ENCODE measurements around the gene PLEKHO2.

Gene PLEKHO2

DNA sequence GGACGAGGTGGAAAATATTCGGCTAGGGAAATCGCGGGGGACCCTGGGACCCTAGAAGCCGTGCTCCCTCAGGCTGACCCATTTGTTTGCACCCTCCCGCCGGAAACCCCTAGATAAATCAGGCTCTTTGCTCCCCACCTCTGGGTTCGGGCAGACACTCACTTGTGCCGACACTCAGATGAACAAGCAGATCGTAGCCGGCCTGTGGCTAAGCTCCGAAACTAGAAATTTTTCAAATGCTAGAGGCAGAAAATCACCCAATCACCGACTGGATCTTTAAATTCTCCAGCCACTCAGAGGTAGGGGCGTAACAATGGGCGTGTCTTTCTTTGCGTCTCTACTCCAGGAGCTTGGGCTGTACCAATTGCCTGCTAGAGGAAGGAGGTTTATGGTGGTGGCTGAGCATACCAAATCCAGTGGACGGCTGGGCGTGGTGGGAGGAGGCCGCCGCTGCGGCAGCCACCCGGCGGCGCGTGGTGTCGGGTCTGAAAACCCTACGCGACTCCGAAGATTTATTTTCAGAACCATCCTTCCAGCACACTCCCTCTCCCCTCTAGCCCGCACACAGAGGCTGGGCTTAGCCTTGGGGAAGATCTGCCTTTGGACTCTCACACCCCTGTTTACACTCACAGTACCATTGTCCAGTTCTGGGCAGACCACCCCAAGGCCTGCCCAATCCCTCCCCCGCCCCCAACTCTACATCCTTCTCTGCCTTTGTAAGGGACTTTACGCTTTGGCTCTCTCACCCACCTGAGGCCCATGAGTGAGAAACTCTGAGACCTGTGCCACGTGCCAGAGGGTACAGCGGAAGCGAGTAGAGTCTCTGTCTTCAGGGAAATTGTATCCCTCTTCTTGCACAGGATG is 16.1 kb upstream of the PLEKHO2 start, which contains the start of gene PIF1:
Gene PIF1, minus strand, starts transcription at position 217 of the 864 bp plus-strand sequence. CDS start 1,312 bp downstream, outside the sequence.
- DNase-seq (ENCODE audit: low spot score), result peak; percentile 95

DNA sequence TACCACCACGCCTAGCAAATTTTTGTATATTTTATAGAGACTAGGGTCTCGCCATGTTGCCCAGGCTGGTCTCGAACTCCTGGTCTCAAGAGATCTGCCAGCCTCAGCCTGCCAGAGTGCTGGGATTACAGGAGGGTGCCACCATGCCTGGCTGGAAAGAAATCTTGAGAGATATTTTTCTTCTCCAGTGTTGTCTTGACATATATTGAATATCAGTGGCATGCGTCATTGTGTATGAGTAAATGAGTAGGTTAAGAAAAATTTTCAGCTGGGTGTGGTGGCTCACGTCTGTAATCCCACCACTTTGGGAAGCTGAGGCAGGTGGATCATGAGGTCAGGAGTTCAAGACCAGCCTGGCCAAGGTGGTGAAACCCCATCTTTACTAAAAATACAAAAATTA is 12.7 kb upstream of the PLEKHO2 start:
- no peak for DNase-seq (ENCODE audit: low spot score)

DNA sequence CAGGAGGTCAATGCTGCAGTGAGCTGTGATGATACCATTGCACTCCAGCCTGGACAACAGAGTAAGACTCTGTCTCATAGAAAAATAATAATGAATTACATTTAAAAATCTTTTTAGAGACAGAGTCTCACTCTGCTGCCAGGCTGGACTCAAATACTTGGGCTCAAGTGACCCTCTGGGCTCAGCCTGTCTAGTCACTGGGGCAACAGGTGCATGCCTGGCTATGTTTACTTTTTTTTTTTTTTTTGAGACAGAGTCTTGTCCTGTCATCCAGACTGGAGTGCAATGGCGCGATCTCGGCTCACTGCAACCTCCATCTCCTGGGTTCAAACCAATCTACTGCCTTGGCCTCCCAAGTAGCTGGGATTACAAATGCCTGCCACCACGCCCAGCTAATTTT is 8.0 kb upstream of the PLEKHO2 start:
- DNase-seq (ENCODE audit: low spot score), result no peak

DNA sequence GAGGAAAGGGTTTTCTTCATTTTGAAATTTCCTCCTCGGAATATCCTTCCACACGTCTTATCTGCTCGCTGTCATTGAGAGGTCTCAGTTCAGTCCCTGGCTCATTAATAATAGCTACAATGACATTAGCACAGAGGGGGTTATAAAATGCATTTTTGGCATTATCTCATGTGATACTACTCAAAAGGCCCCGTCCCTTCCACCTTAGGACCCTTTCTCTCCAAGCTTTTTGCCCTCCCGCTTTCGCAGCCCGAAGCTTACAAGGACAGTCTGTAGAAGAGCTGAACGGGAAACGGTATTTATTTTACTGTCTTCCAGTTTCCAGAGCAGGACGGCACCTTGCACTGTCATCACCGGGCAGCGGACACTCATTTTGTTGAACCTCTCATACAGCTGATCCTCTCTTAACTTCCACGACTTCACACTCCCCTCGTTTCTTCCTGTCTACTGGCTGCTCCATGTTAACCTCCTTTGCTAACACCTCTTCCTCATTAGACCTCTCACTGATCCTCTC is 5.6 kb upstream of the PLEKHO2 start:
- DNase-seq (ENCODE audit: low spot score), result no peak

DNA sequence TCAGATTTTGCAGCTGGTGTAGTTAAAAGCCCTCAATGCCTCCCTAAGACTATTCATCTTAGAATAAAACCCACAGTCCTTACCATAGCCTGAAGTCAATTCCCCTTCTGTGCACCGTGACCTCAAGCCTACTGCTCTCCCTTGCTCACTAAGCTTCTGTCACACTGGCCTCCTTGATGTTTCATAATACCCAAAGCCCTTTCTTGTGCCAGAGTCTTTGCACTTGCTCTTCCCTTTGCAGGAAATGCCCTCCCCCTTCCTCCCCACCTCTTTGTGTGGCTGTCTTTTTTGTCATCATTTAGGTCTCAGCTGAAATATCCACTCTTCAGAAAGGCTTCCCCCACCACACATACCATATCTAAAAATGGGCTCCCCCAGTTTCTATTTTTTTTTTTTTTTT is 4.2 kb upstream of the PLEKHO2 start:
- DNase-seq (ENCODE audit: low spot score), result no peak

DNA sequence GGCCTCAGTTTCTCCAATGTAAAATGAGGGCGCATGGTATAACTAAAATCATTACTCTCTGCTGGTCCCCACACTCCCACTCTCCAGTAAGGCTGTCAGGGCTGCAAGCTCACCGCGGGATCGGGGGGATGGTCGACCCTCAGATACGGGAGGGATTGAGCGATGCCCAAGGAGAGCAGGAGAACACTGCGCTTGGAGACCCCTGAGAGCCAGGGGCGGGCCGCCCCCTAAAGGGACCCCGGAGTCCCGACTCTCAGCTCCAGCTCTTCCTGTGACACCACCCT is 713 bp upstream of the PLEKHO2 start:
- DNase-seq (ENCODE audit: low spot score), result no peak

DNA sequence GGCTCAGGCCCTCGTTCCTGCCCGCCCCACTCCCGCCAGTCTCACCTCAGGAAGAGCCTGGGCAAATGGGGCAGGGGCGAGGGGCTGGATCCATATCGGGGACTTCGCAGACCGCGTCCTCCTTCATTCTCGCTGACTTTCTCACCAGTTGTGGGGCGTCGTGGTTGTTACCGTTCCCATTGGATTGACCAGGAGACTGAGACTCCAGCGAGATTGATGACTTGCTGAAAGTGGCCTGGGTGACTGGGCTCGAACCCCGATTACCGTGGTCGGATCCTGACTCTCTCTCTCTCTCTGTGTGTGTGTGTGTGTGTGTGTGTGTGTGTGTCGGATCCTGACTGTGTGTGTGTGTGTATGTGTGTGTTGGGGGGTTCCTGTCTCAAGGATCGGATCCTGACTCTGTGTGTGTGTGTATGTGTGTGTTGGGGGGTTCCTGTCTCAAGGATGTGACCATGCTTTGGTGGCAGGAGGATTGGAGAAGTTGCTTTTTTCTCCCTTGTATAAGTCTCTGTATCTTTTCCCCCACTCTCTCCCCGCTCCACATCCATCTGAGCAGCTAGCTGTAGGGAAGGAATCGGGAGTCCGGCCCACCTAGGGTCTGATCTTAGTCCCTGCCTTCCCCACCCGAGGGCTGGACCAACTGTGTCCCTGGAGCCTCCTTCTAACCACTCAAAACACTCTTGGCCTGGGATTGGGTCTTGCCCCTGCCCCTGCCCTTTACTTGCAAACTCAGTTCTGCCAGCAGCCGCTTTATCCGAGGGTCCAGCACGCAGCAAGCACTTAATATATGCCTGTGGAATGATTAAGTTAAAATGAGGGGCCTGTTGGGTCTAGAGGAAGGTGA is 603 bp downstream of the PLEKHO2 start:
- DNase-seq (ENCODE audit: low spot score), result no peak

DNA sequence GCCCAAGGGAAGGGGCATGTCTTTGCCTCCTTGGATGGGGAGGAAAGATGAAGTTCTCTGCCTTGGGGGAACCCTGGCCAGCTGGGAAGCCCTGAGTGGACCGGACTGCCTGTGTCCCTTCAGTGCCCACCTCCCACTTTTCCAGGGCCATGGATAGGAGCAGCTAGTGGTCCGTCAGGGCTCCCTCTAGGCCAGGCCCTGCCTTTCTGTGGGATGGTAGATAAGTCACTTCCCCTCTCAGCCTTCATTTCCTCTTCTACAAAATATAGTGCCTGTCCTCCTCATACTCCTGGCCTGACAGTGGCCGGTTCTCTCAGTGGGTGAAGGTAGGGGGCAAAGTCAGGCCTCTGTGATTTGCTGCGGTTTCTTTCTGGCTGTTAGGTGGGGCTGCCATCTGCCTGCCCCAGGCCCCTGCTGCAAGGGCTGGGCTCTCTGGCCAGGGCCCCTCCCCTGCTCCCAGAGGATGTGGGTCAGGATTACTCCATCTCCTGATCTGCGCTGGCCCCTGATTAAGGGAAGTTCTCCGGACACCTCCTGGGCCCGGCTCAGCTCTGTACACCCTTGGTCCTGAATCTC is 1.4 kb downstream of the PLEKHO2 start:
- DNase-seq (ENCODE audit: low spot score), result peak; percentile 62

DNA sequence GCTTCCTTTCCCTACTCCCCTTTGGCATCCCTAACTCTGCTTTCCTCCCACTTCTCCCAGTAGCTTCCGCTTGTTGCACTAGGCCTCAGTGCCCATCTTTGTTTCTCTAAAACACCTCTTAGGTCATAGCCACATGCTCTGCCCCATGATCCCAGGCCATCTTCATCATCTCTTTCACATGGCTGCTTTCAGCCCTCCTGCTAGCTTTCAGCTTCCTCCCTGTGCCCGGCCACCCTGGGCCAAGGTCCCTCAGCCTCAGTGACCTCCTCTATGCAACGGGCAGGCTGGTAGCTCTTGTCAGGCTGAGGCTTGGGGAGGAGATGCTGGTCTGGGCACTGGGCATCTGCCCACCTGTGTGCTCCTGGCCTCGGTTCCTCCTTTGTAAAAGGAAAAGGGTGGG is 2.3 kb downstream of the PLEKHO2 start:
- DNase-seq (ENCODE audit: low spot score), result no peak

DNA sequence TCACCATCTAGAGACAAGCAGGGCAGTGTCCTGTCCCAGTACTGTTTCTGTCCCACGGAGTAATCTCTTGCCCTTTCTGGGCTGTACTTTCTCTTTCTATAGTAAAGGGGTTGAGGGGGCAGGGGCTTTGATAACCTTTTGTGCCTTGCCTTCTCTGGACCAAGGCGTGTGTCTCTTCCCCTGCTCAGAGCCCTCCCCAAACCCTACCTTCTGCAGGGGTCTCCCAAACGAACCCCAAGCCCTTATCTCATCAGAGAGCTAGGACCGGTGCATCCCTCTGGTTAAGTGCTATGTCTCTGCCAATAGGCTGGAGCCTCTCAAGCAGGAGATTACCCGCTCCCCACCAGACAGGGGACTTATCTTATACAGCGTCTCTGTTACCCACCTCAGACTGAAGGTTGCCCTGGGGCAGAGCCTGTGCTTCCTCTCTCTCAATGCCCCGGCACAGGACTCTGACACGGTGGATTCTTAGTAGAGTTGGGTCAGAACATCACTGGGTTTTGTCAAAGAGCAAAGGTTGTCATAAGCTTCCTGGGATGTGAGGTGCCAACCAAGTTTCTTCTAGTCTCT is 2.9 kb downstream of the PLEKHO2 start:
- DNase-seq (ENCODE audit: low spot score), result no peak

DNA sequence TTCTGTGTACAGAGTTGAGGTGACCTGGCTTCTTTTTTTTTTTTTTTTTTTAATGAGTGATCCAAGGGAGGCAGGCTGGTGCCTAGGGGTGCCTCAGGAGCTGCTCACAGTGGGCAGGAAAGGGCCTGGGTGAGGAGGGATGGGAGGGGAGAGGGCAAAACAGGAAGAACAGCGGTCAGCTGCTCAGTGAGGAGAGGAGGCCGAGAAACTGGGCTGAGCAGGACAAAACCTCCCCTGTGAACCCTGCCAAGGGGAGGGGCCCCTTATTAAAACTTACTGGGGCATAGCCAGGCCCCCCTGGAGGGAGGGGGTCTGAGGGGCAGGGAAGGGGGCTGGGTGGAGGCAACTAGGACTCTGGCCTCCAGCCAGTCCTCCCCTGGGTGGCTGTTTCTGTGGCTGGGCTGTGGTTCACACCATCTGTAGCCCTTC is 3.5 kb downstream of the PLEKHO2 start:
- DNase-seq (ENCODE audit: low spot score), result no peak

DNA sequence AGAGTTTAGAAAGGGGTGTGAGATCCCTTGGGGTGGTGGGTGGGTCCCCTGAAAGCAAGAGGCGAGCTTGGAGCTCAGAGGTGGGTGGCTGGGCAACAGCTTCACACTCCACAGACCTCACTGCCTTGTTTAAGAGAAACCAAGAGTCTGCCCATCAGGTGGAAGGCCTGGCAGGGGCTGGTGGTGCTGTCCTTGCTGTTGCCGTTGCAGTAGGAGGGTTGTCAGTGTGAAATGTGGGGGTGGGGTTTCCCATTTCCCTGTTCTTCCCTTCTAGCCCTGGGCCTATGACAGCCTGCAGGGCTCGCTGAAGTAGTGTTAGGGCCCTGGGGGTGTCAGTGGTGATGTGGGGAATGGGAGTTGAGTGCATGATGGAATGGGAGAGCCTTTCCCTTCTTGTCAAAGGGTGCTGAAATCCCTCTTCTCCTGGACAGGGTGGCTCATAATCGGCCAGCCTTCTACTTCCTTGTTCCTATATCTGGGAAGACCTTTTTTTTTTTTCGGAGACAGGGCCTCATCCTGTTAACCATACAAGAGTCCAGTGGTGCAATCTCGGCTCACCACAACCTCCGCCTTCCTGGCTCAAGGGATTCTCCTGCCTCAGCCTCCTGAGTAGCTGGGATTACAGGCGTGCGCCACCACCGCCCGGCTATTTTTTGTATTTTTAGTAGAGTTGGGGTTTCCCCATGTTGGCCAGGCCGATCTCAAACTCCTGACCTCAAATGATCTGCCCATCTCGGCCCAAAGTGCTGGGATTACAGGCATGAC is 4.3 kb downstream of the PLEKHO2 start:
- DNase-seq (ENCODE audit: low spot score), result no peak

DNA sequence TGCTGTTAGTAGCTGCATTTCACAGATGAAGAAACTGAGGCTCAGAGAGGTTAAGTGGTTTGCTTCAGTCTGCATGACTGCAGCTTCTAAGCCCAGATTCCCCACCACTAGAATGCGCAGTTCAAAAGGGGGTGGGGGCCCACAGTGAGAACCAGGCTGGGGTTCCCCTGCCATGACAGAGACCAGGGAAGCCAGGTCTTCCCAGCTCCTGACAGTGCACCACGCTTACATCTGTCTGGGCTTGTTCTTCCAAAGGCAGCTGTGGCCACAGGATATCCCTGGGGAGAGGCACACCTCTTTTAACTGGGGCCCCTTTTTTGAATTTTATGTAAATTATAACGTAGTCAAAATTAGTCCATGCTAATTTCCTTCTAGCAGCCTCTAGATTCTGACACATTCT is 5.3 kb downstream of the PLEKHO2 start:
- no peak for DNase-seq (ENCODE audit: low spot score)

DNA sequence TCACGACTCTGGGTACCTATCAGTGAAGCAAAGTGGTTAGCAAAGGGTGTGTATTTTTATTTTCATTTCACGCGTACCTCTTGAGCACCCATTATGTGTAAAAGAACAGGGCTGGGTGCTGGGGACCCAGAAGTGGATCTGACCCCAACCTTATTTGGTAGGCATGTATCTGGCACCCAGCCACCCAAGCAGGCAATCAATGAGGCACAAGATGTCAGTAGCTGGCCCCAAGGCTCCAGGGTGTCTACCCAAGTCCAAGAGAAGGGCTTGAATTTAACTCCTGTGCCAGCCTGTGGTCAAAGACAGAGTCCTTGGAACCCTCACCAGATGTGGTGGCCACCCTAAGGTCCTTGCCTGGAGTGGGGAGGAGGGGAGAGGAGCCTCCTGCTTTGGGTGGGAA is 5.7 kb downstream of the PLEKHO2 start:
- no peak for DNase-seq (ENCODE audit: low spot score)

DNA sequence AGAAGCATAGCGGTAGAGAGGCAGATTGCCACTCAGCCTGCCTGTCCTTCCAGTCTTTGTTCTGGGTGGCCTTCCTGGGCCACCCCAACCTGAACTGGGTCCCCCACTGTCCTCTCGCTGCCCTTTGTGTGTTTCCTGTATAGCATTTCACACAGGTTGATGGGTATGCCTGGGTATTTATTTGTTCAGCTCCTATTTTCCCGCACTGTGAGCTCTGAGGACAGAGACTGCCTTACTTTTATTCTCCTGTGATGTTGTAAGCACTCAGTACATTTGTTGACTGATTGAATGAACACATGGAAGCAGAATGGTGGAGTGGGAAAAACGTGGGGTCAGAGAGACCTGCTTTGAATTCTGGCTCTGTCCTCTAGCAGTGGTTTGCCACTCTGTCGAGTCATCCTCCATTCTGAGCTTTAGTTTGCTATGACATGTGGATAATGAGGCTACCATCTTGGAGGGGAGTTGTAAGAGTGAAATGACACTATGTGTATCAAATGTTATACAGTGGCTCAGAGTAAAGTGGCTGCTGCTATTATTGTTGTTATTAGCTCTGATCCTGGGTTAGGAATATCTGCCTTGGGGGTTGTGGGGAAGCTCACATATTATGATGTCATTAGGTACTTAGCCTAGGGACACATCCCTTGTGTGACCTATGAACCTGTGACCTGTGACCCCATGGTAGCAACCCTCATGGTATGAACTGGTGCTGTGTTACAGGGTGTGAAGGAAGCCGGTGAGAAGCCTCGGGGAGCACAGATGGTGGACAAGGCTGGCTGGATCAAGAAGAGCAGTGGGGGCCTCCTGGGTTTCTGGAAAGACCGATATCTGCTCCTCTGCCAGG is 6.4 kb downstream of the PLEKHO2 start:
- no peak for DNase-seq (ENCODE audit: low spot score)

DNA sequence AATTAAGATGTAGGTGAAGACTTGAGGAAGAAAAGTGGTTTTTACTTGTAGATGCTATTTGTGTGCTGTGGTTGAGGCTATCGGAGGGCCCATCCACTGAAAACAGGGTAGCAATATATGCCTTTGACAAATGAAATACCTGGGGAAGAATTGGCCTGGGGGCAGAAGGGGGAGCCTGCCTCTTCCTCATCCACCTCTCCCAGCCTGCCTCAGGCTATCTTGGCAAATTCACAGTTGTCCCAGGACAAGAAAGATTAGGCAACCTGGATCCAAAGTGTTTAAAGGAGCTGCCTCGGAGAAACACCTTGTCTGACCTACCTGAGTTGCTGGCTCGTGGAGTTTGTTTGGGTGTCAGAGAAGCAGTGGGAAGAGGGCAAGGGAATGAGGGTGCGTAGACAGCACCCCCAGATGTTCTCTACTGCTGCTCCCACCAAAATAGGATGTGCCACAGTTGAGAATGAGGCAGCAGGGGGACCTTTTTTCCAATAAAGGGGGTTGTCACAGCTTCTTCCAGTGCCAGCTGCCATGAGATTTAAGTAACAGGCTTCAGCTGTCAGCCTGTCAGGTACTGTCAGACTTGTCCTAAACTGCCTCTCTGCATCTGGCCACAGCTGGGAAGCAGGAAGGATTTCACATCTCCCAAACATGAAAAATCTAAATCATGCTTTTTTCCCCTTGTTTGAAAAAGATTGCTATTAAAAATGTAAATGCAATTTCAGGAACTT is 9.2 kb downstream of the PLEKHO2 start:
- no peak for DNase-seq (ENCODE audit: low spot score)

DNA sequence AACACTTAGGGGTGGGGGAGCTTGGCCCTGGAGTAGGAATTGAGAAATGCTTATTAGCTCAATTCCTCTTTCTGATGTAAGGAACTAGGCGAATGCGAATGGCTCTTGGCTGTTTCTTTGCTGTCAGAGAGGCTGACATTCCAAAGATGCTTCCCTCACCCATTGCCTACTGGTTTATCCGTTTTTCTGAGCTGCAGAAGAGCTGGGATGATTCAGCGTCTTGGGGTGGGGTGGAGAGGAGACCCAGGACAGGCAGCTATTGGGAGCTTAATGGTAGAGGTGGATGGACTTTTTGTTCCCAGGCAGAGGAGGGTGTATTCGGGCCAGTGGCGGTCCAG is 9.8 kb downstream of the PLEKHO2 start:
- peak; percentile 74 for DNase-seq (ENCODE audit: low spot score)

DNA sequence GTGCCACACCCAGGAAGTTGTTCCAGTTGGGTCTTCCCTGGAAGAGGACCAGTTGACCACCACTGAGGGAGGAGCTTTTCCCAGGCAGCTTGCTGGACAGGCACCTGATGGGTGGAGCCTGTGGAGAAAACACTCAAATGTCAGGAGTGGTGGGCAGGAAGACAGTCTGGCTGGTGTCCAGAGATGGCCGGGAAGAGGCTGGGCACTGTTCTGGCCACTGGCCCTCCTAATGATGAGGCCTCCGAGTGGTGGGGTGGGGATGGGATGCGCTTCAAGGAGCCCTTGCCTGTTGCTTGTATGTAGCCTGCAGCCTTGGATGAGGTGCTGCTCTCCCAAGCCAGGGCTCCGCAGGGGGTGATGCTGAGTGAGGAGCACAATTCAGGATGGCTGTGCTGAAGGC is 12.3 kb downstream of the PLEKHO2 start:
- DNase-seq (ENCODE audit: low spot score), result no peak

DNA sequence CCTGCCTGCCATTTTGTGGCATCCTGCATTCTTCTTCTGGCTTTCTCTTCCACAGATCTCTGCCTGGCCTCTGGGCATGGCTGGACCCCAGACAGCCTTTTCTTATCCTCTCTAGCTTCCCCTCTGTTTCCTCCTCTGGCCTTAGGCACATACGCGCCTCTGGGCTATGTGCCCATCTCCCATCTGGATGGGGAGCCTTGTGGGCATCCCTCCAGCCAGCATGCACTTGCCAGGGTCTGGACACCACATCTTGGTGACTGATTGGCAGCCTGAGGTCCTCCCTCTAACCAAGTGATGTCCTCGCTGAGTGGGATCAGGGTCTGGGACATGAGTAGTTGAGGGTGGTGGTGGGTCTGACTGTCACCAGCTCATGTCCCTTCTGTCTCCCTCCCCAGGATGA is 12.8 kb downstream of the PLEKHO2 start:
- DNase-seq (ENCODE audit: low spot score), result no peak

Data from AG08396 (cell line).